ENCODE results near the gene PAX8.

PAX8 gene

GRCh38 chr2:113182471-113183260, 96.1 kb downstream of the PAX8 start:
- no peak for DNase-seq (ENCODE audit: low read depth)

GRCh38 chr2:113181258-113182051, 97.3 kb downstream of the PAX8 start:
- no peak for DNase-seq (ENCODE audit: low read depth)

- no peak for DNase-seq (ENCODE audit: low read depth)
Measured at GRCh38 chr2:113180131-113180946, 98.4 kb downstream of the PAX8 start.

- no peak for DNase-seq (ENCODE audit: low read depth)
Measured at GRCh38 chr2:113179446-113180045, 99.2 kb downstream of the PAX8 start.

GRCh38 chr2:113178891-113179290, 99.8 kb downstream of the PAX8 start:
- DNase-seq (ENCODE audit: low read depth) = no peak

- DNase-seq (ENCODE audit: low read depth) = no peak
Measured at GRCh38 chr2:113178069-113178746, 100.5 kb downstream of the PAX8 start.

- no peak for DNase-seq (ENCODE audit: low read depth)
Measured at GRCh38 chr2:113176696-113177355, 101.9 kb downstream of the PAX8 start.

- DNase-seq (ENCODE audit: low read depth) = no peak
Measured at GRCh38 chr2:113175736-113176695, 102.7 kb downstream of the PAX8 start.

- no peak for DNase-seq (ENCODE audit: low read depth)
Measured at GRCh38 chr2:113175042-113175628, 103.6 kb downstream of the PAX8 start.

- no peak for DNase-seq (ENCODE audit: low read depth)
Measured at GRCh38 chr2:113174376-113174750, 104.4 kb downstream of the PAX8 start.

- DNase-seq (ENCODE audit: low read depth) = peak; percentile 84
Measured at GRCh38 chr2:113173542-113174375, 105.0 kb downstream of the PAX8 start, which contains the start of gene PSD4. Gene PSD4, plus strand, starts transcription at chr2:113173971. Its CDS starts 8,486 bp downstream, at chr2:113182457.

- DNase-seq (ENCODE audit: low read depth) = no peak
Measured at GRCh38 chr2:113172721-113173541, 105.8 kb downstream of the PAX8 start.

GRCh38 chr2:113171334-113172075, 107.2 kb downstream of the PAX8 start:
- DNase-seq (ENCODE audit: low read depth) = no peak

GRCh38 chr2:113169586-113169985, 109.1 kb downstream of the PAX8 start:
- DNase-seq (ENCODE audit: low read depth) = no peak

- DNase-seq (ENCODE audit: low read depth) = no peak
Measured at GRCh38 chr2:113169002-113169530, 109.7 kb downstream of the PAX8 start.

GRCh38 chr2:113167962-113168340, 110.8 kb downstream of the PAX8 start:
- no peak for DNase-seq (ENCODE audit: low read depth)
